Testis (tissue), 3 donors: ENCODE data around the gene RPTOR. TPM values are rescaled to one million over a fixed set of nuclear protein-coding genes. Genes with fewer than 3 reads are reported as not detected.
A peak's percentile ranks its signal among the peaks of the same experiment; 100 is the strongest.

Source experiments
- DNase-seq: peaks from one replicate; pipeline ENCODE4 v3.0.0-alpha.2; 2019
- H3K27ac ChIP-seq, 2 donors: fragments of 200-600 bp; sonication (generic); one replicate each; pipeline ENCODE4 v1.5.1; 2019
- H3K27me3 ChIP-seq: fragments of 200-600 bp; sonication (generic); one replicate; pipeline ENCODE4 v1.5.1; 2019
- H3K36me3 ChIP-seq: fragments of 200-600 bp; sonication (generic); one replicate; pipeline ENCODE4 v1.5.1; 2017; ENCODE audit warnings: low read depth; ENCODE audit errors: missing control alignments
- H3K4me1 ChIP-seq: fragments of 200-600 bp; sonication (generic); one replicate; pipeline ENCODE4 v1.5.1; 2019
- H3K4me3 ChIP-seq, 2 donors: fragments of 200-600 bp; sonication (generic); one replicate each; pipeline ENCODE4 v1.5.1; 2017 to 2019
- H3K9me3 ChIP-seq: fragments of 200-600 bp; sonication (generic); one replicate; pipeline ENCODE4 v1.5.1; 2017
- CTCF ChIP-seq, 3 experiments: fragments of 450-650 bp in 2 of 3; fragments of 200-600 bp in 1 of 3; sonication (generic) in 1 of 3; IDR thresholded peaks; one replicate each; pipeline ENCODE4 v1.5.1; 2016 to 2019; ENCODE audit warnings: antibody characterized with exemption in 3 of 3, mild to moderate bottlenecking in 2 of 3, moderate library complexity in 1 of 3
- POLR2A ChIP-seq: fragments of 450-650 bp; IDR thresholded peaks from one replicate; pipeline ENCODE4 v1.6.1; 2017; ENCODE audit warnings: antibody characterized with exemption, mild to moderate bottlenecking, moderate library complexity
- WGBS, 2 donors: methylation state at CpG; one replicate each; pipeline ENCODE4 v1.1.5; 2018; 5-methylcytosine and 5-hydroxymethylcytosine counted together
- intact Hi-C: fragments of 100-400 bp; cut with DNase I; formaldehyde crosslinking; loops from one replicate; pipeline ENCODE4 v1.15.1; 2023; ENCODE audit warnings: low total_unique reads
- polyA plus RNA-seq: library from polyadenylated mRNA; stranded (reverse); fragments of 350-450 nt; fragmentation: Illumina TruSeq; extraction: RNeasy Lipid Tissue Mini Kit (QIAGEN cat#74804); gene quantifications from one replicate; pipeline ENCODE4 v1.2.3, GENCODE V29; 2014; ENCODE audit warnings: low read depth, low replicate concordance; ENCODE audit not compliant: insufficient read depth
- total RNA-seq, 2 donors: library from RNA; depleted of rRNA; stranded (reverse); fragments of >200 nt; gene quantifications; one replicate each; pipeline ENCODE4 v1.2.3, GENCODE V29; 2016

RPTOR gene
- total and polyA plus RNA-seq, 3 donors from 2014 or later = 21.8 to 68.3 (median 56.6) TPM

GRCh38 chr17:80629298-80630028 is 84.8 kb downstream of the RPTOR start:
- no peak for TF ChIP-seq CTCF (IDR thresholded peaks at IDR 0.05)
- no peak for TF ChIP-seq POLR2A
- H3K27ac ChIP-seq = no peak overlapping the region
- WGBS, 2 donors = 85 to 90% methylated on average over 13 of the region's 13 CpGs
- no peaks in the 10 kb centered on the region for H3K27me3 ChIP-seq
- no peak overlapping the region for H3K4me3 ChIP-seq
- no peaks in the 10 kb centered on the region for H3K36me3 ChIP-seq
- intact Hi-C loops = no loop called here
- no peaks in the 10 kb centered on the region for H3K9me3 ChIP-seq
- H3K4me1 ChIP-seq = no peaks in the 10 kb centered on the region
- DNase-seq = peak; percentile 1

GRCh38 chr17:80630560-80631120 is 86.0 kb downstream of the RPTOR start:
- Histone ChIP-seq H3K36me3 (no peaks in the 10 kb centered on the region), H3K4me1 (no peaks in the 10 kb centered on the region), H3K4me3 (no peak overlapping the region), H3K9me3 (no peaks in the 10 kb centered on the region), H3K27me3 (no peaks in the 10 kb centered on the region), H3K27ac (no peak overlapping the region)
- WGBS, 2 donors = 94 to 97% methylated on average over 8 to 9 of the region's 9 CpGs
- DNase-seq = no peak
- intact Hi-C loops = no loop called here
- TF ChIP-seq CTCF (IDR thresholded peaks at IDR 0.05) (no peak), POLR2A (no peak)

- intact Hi-C loops = no loop called here
- DNase-seq = no peak
- Histone ChIP-seq H3K36me3 (no peaks in the 10 kb centered on the region), H3K9me3 (no peaks in the 10 kb centered on the region), H3K27me3 (no peaks in the 10 kb centered on the region), H3K4me3 (no peak overlapping the region), H3K27ac (no peak overlapping the region), H3K4me1 (no peaks in the 10 kb centered on the region)
- 86 to 90% methylated on average over 4 to 10 of the region's 10 CpGs for WGBS, 2 donors
- TF ChIP-seq POLR2A (no peak), CTCF (IDR thresholded peaks at IDR 0.05) (no peak)
Measured at GRCh38 chr17:80631142-80632045, 86.8 kb downstream of the RPTOR start.

- Histone ChIP-seq H3K27me3 (no peaks in the 10 kb centered on the region), H3K36me3 (no peaks in the 10 kb centered on the region), H3K4me3 (no peak overlapping the region), H3K27ac (no peak overlapping the region), H3K9me3 (no peaks in the 10 kb centered on the region), H3K4me1 (no peaks in the 10 kb centered on the region)
- WGBS, 2 donors = 42 to 51% methylated on average over 12 of the region's 12 CpGs
- TF ChIP-seq CTCF (IDR thresholded peaks at IDR 0.05) (no peak), POLR2A (no peak)
- intact Hi-C loops = no loop called here
- no peak for DNase-seq
Measured at GRCh38 chr17:80632046-80632581, 87.5 kb downstream of the RPTOR start.
